GM21529 (cell line): ENCODE results near the gene RANGRF.

ENCODE experiments used
- ATAC-seq: cut with Tn5 transposase; IDR thresholded peaks from one replicate; pipeline ENCODE4 v1.9.1; 2021; ENCODE audit not compliant: unreplicated experiment

Gene RANGRF

DNA sequence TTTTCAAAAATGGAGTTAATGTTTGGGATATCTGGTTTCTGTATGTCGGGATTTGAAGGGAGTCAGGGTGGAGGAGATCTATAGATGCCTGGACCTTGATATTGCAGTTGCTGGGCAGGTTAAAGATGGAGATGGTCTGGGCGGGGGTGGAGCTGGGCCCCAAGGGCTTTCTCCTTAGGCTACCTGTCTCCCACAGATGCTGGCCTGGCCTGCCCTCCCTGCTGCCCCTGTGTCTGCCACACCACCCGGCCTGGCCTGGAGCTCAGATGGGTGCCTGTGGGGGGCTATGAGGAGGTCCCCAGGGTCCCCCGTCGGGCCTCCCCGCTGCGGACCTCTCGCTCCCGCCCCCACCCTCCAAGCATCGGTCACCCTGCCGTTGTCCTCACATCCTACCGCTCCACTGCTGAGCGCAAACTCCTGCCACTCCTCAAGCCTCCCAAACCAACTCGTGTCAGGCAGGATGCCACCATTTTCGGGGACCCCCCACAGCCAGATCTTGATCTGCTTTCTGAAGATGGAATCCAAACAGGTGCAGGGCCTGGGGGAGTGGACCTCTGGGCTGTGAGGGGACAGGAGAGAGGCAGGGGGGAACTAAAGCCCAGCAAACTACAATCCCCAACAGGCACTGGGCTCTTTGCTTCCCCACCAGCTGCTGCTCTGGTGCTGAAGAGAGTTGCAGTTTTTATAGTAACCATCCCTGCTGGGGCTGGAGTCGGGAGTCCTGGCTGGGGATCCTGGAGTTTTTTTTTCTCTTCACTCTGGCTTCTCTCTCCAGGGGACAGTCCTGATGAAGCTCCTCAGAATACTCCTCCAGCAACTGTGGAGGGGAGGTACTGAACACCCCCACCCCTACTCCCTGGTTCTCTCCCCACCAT lies 24.5 kb downstream of the RANGRF start:
- no peak for ATAC-seq

- no peak for ATAC-seq
Observed at GRCh38 chr17:8314797-8315763, 26.6 kb downstream of the RANGRF start.

DNA sequence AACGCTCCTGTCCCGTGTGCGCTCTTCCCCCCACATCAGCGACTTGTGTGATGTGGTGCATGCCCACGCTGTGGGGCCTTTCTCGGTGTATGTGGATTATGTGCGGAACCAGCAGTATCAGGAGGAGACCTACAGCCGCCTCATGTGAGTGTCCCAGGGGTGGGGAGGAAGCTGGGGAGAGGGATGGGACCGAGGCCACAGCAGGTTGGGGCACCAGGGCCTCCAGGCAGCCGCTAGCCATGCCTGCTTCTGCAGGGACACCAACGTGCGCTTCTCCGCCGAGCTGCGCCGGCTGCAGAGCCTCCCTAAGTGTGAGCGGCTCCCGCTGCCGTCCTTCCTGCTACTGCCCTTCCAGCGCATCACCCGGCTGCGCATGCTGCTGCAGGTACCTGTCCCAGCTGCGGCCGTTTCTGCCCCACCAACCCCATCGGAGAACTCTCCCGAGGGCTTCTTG lies 27.3 kb downstream of the RANGRF start:
- no peak for ATAC-seq

DNA sequence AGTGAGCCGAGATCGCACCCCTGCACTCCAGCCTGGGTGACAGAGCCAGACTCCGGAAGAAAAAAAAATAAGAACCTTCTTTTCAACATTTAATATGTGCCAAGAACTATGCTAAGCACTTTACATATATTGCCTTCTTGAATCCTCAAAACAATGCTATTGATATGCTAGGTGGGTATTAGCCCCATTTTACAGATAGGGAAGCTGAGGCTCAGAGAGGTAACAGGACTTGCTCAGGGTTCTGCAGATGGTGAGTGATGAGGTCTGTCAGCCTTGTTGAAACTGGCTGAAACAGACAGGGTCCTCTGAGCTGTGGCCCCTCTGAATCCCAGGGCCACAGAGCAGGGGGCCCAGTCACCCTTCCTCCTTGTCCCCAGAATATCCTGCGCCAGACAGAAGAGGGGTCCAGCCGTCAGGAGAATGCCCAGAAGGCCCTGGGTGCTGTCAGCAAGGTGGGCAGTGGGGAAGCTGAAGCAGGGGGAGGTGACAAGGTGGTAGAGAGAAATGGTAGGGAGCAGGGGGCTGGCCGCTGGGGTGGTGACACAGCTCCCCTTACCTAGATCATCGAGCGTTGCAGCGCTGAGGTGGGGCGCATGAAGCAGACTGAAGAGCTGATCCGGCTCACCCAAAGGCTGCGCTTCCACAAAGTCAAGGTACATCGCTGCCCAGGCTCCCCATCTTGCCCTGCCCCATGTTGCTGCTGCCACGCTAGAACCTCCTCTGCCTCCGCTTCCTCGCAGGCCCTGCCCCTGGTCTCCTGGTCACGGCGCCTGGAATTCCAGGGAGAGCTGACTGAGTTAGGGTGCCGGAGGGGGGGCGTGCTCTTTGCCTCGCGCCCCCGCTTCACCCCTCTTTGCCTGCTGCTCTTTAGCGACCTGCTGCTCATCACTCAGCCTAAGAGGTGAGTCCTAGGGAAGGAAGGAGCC lies 29.8 kb downstream of the RANGRF start:
- ATAC-seq = no peak

- ATAC-seq = no peak
Observed at GRCh38 chr17:8320262-8320661, 31.8 kb downstream of the RANGRF start.

- no peak for ATAC-seq
Observed at GRCh38 chr17:8320990-8321389, 32.5 kb downstream of the RANGRF start.

- ATAC-seq = no peak
Observed at GRCh38 chr17:8322061-8322460, 33.6 kb downstream of the RANGRF start.

- no peak for ATAC-seq
Observed at GRCh38 chr17:8324132-8324531, 35.7 kb downstream of the RANGRF start.

GRCh38 chr17:8324923-8325322 lies 36.5 kb downstream of the RANGRF start:
- ATAC-seq = no peak

- ATAC-seq = no peak
Observed at GRCh38 chr17:8326511-8327302, 38.2 kb downstream of the RANGRF start.

- ATAC-seq = no peak
Observed at GRCh38 chr17:8327303-8327649, 38.8 kb downstream of the RANGRF start.

GRCh38 chr17:8332128-8332527 lies 43.7 kb downstream of the RANGRF start:
- ATAC-seq = no peak

- no peak for ATAC-seq
Observed at GRCh38 chr17:8332688-8333087, 44.2 kb downstream of the RANGRF start.

GRCh38 chr17:8333281-8333680 lies 44.8 kb downstream of the RANGRF start:
- no peak for ATAC-seq

DNA sequence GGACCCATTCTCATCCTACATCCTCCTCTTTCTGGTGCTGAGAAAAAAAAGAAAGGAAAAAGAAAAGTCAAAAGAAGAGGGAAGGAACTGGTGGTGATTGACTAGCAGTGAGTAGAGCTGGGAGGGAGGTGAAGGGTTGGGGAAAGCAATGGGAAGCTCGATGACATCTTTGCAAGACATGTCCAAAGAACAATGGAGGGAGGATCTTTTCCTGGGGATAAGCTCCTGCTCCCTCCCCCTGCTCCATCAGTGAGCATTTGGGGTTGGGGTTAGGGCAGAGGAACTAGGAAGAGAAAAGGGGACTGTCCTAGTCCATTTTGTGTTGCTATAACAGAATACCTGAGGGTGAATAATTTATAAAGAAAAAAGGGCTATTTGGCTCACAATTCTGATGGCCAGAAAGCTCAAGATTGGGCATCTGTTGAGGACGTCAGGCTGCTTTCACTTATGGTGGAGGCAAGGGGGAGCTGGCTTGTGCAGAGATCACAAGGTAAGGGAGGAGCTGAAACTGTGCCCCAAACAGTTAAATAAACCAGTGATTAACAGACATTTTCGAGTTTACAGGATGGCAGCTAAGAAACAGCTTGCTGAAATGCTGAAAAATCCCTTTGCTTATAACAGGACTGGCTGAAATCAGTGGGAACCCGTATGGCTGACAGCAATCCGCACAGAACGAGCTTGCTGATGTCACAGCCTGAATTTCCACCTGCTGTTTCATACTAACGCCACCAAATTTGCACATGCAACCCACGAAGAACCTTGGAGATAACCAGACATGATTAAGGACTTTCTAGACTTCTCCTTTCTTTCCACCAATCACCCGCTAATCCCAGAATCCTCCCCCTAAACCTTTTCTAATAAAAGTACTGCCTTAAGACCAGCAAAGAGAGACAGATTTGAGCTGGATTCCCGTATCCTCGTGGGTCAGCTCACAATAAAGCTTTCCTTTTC lies 49.6 kb downstream of the RANGRF start:
- no peak for ATAC-seq

- no peak for ATAC-seq
Observed at GRCh38 chr17:8338753-8339140, 50.3 kb downstream of the RANGRF start.

- ATAC-seq = no peak
Observed at GRCh38 chr17:8339540-8339939, 51.1 kb downstream of the RANGRF start, which contains the start of gene ODF4. ODF4 (plus strand) TSS chr17:8339840; CDS start chr17:8340052, 212 bp downstream.
